Ishikawa (cell line): ENCODE data around the gene URGCP.

Experiments used
- CREB1 ChIP-seq: IDR thresholded peaks from 2 replicates; pipeline ENCODE4 v1.6.1; 2012; ENCODE audit warnings: low read depth
- EGR1 ChIP-seq: IDR thresholded peaks from 2 replicates; pipeline ENCODE4 v1.6.1; 2012
- FOXM1 ChIP-seq: IDR thresholded peaks from 2 replicates; pipeline ENCODE4 v1.6.1; 2012; ENCODE audit warnings: low read depth, borderline replicate concordance
- MAX ChIP-seq: IDR thresholded peaks from 2 replicates; pipeline ENCODE4 v1.6.1; 2012
- NFIC ChIP-seq: IDR thresholded peaks from 2 replicates; pipeline ENCODE4 v1.6.1; 2012
- RAD21 ChIP-seq: IDR thresholded peaks from 2 replicates; pipeline ENCODE4 v1.6.1; 2012; ENCODE audit warnings: low read depth
- TAF1 ChIP-seq: IDR thresholded peaks from 2 replicates; pipeline ENCODE4 v1.6.1; 2012; ENCODE audit warnings: low read depth, mild to moderate bottlenecking
- TCF12 ChIP-seq: IDR thresholded peaks from 2 replicates; pipeline ENCODE4 v1.6.1; 2012; ENCODE audit warnings: low read depth
- TEAD4 ChIP-seq: IDR thresholded peaks from 2 replicates; pipeline ENCODE4 v1.6.1; 2012

DNA sequence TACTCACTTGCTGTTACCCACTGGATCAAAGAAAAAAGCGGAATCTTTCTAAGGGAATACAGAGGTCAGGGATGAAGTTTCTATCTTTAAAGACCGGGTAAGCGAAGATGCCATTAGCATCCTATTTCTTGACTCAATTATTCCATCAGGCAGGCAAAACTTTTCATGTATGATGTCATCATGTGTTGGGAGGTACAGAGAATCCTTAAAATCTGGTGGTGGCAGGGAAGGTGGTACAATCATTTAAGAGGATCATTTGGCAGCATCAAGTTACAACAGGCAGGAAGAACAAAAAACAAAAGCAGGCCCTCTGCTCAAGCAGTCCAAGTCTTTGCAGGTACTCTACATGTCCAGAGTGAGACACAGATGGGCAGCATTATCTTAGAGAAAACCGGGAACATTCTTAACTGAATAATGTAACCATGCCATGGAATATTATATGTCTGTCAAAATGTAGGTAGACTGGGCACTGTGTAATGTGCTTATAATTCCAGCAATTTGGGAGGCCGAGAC, 3.8 kb downstream of the URGCP start:
- no peak for TF ChIP-seq FOXM1
- no peak for TF ChIP-seq EGR1
- TF ChIP-seq CREB1: no peak
- no peak for TF ChIP-seq TEAD4
- TF ChIP-seq TAF1: no peak
- TF ChIP-seq MAX: no peak
- TF ChIP-seq RAD21: no peak
- no peak for TF ChIP-seq TCF12
- no peak for TF ChIP-seq NFIC
